Measurements from ENCODE around the gene MED25. TPM values are rescaled to one million over a fixed set of nuclear protein-coding genes. Genes with fewer than 3 reads are reported as not detected.

MED25 gene
- total and polyA plus RNA-seq, 9 of the 15 experiments (the other 6 are each of a cell fraction or from before 2014, with no cell fraction given) = 4.1 to 93.9 (median 19.3) TPM

DNA sequence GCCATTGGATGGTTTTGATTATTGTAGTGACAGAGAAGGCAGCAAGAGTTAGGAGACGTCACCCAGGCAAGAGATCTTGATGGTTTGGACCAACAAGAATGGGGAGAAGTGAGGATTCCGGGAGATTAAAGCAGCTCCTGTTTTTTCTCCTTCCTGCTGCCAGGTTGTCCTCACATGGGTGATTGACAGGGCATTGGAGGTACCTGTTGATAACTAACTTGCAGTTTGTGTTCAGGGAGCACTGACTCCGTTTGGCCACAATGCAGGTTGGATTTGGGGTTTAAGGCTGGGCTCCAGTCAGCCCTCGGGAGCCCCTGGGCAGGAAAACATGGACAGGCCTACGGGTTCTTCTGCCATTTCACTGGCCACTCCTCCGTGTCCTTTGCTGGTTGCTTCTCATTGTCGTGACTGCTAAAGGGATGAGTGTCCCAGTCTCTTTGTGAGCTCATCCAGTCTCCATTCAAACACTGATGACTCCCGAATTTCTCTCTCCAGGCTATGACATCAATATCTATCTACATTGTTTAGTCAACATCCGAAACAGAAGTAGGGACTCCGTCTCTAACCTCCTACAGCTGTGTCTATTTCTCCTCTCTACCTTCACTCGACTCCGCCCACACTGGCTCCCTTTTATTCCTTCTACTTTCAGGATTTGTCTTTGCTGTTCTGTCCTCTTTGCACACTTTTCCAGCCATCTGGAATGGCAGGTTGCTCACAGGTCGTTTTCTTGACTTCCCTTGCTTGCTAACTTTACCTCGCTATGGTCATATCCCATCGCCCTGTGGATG, 31.5 kb downstream of the MED25 start (continued):
- TF ChIP-seq, protein P1, sequence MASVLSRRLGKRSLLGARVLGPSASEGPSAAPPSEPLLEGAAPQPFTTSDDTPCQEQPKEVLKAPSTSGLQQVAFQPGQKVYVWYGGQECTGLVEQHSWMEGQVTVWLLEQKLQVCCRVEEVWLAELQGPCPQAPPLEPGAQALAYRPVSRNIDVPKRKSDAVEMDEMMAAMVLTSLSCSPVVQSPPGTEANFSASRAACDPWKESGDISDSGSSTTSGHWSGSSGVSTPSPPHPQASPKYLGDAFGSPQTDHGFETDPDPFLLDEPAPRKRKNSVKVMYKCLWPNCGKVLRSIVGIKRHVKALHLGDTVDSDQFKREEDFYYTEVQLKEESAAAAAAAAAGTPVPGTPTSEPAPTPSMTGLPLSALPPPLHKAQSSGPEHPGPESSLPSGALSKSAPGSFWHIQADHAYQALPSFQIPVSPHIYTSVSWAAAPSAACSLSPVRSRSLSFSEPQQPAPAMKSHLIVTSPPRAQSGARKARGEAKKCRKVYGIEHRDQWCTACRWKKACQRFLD (CRISPR knock-in tag; IDR thresholded peaks at IDR 0.05) = no peak
- TF ChIP-seq, protein P2, sequence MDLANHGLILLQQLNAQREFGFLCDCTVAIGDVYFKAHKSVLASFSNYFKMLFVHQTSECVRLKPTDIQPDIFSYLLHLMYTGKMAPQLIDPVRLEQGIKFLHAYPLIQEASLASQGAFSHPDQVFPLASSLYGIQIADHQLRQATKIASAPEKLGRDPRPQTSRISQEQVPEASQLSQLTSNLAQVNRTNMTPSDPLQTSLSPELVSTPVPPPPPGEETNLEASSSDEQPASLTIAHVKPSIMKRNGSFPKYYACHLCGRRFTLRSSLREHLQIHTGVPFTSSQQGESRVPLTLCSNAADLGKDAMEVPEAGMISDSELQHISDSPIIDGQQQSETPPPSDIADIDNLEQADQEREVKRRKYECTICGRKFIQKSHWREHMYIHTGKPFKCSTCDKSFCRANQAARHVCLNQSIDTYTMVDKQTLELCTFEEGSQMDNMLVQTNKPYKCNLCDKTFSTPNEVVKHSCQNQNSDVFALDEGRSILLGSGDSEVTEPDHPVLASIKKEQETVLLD (IDR thresholded peaks at IDR 0.05) = no peak
- TF ChIP-seq RHOXF2B (CRISPR knock-in tag; conservative IDR thresholded peaks at IDR 0.05) (no peak), EGR1 (conservative IDR thresholded peaks at IDR 0.05) (0 out of 2 replicates have a peak, but pooled peaks have one; percentile 18), HDAC1 (IDR thresholded peaks at IDR 0.05) (no peak), ZC3H4 (CRISPR knock-in tag; IDR thresholded peaks at IDR 0.05; ENCODE audit: borderline replicate concordance) (no peak), ZBED1 (IDR thresholded peaks at IDR 0.05) (no peak), GTF2E2 (tag; IDR thresholded peaks at IDR 0.05) (no peak), ETV1 (tag; conservative IDR thresholded peaks at IDR 0.05; ENCODE audit: low read depth) (no peak), HIVEP1 (CRISPR knock-in tag; IDR thresholded peaks at IDR 0.05) (no peak), CSDE1 (IDR thresholded peaks at IDR 0.05) (0 out of 4 replicates have a peak, but pooled peaks of 1 of the 2 experiments have one; percentile 43), KDM1A (IDR thresholded peaks at IDR 0.05) (0 out of 4 replicates have a peak, but pooled peaks of 1 of the 2 experiments have one; percentile 13), CBX3 (IDR thresholded peaks at IDR 0.05; ENCODE audit: borderline replicate concordance in 1 of 2, low read length in 2 of 2) (no peak; a peak in 1 of 3 replicates), NR2C2 (CRISPR knock-in tag; IDR thresholded peaks at IDR 0.05) (no peak), NR2C2 (tag; IDR thresholded peaks at IDR 0.05) (no peak), MTA3 (IDR thresholded peaks at IDR 0.05; ENCODE audit: borderline replicate concordance) (no peak), KLF6 (CRISPR knock-in tag; IDR thresholded peaks at IDR 0.05; ENCODE audit: borderline replicate concordance) (no peak)
- TF ChIP-seq, protein P3, sequence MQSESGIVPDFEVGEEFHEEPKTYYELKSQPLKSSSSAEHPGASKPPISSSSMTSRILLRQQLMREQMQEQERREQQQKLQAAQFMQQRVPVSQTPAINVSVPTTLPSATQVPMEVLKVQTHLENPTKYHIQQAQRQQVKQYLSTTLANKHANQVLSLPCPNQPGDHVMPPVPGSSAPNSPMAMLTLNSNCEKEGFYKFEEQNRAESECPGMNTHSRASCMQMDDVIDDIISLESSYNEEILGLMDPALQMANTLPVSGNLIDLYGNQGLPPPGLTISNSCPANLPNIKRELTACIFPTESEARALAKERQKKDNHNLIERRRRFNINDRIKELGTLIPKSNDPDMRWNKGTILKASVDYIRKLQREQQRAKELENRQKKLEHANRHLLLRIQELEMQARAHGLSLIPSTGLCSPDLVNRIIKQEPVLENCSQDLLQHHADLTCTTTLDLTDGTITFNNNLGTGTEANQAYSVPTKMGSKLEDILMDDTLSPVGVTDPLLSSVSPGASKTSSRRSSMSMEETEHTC (IDR thresholded peaks at IDR 0.05) = no peak
- TF ChIP-seq, protein P4, sequence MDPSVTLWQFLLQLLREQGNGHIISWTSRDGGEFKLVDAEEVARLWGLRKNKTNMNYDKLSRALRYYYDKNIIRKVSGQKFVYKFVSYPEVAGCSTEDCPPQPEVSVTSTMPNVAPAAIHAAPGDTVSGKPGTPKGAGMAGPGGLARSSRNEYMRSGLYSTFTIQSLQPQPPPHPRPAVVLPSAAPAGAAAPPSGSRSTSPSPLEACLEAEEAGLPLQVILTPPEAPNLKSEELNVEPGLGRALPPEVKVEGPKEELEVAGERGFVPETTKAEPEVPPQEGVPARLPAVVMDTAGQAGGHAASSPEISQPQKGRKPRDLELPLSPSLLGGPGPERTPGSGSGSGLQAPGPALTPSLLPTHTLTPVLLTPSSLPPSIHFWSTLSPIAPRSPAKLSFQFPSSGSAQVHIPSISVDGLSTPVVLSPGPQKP (CRISPR knock-in tag; IDR thresholded peaks at IDR 0.05) = no peak
- TF ChIP-seq, protein P5, sequence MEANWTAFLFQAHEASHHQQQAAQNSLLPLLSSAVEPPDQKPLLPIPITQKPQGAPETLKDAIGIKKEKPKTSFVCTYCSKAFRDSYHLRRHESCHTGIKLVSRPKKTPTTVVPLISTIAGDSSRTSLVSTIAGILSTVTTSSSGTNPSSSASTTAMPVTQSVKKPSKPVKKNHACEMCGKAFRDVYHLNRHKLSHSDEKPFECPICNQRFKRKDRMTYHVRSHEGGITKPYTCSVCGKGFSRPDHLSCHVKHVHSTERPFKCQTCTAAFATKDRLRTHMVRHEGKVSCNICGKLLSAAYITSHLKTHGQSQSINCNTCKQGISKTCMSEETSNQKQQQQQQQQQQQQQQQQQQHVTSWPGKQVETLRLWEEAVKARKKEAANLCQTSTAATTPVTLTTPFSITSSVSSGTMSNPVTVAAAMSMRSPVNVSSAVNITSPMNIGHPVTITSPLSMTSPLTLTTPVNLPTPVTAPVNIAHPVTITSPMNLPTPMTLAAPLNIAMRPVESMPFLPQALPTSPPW (CRISPR knock-in tag; IDR thresholded peaks at IDR 0.05) = no peak
- TF ChIP-seq, protein P6, sequence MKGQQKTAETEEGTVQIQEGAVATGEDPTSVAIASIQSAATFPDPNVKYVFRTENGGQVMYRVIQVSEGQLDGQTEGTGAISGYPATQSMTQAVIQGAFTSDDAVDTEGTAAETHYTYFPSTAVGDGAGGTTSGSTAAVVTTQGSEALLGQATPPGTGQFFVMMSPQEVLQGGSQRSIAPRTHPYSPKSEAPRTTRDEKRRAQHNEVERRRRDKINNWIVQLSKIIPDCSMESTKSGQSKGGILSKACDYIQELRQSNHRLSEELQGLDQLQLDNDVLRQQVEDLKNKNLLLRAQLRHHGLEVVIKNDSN (CRISPR knock-in tag; IDR thresholded peaks at IDR 0.05) = no peak

Measured in K562 (cell line).